ENCODE results near the gene BAIAP2. TPM values are rescaled to one million over a fixed set of nuclear protein-coding genes. Genes with fewer than 3 reads are reported as not detected.
A peak's percentile ranks its signal among the peaks of the same experiment; 100 is the strongest.

Gene BAIAP2
- total RNA-seq, 1 donor from 2014 or later = 119 TPM

DNA sequence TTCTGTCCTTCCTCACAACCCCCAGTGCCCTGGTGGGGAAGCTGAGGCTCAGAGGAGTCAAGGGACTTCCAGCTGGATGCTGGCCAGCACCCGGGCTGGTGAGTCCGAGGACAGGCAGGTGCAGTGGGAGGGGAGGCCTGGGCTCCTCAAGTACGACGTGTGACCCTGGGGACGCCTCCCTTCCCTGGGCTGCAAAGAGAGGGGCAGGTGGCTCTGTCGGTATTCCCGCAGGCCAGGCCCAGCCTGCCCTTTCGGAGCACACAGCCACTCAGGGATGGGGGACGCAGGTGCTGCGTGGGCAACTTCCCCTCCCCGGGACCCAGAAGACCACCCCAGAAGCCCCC is 97.2 kb downstream of the BAIAP2 start:
- DNase-seq (no peak), ATAC-seq (peak; percentile 26 to 33)
- Histone ChIP-seq H3K4me3 (peak overlapping the region; percentile 54), H3K9me3 (no peaks in the 10 kb centered on the region), H3K4me1 (peaks cover 10% of the 10 kb centered on the region), H3K27me3 (ENCODE audit: low read depth) (no peaks in the 10 kb centered on the region), H3K36me3 (no peaks in the 10 kb centered on the region), H3K27ac (peak overlapping the region; percentile 88)
- intact Hi-C loops (cut with DNase I) = no loop called here
- TF ChIP-seq, protein P1, sequence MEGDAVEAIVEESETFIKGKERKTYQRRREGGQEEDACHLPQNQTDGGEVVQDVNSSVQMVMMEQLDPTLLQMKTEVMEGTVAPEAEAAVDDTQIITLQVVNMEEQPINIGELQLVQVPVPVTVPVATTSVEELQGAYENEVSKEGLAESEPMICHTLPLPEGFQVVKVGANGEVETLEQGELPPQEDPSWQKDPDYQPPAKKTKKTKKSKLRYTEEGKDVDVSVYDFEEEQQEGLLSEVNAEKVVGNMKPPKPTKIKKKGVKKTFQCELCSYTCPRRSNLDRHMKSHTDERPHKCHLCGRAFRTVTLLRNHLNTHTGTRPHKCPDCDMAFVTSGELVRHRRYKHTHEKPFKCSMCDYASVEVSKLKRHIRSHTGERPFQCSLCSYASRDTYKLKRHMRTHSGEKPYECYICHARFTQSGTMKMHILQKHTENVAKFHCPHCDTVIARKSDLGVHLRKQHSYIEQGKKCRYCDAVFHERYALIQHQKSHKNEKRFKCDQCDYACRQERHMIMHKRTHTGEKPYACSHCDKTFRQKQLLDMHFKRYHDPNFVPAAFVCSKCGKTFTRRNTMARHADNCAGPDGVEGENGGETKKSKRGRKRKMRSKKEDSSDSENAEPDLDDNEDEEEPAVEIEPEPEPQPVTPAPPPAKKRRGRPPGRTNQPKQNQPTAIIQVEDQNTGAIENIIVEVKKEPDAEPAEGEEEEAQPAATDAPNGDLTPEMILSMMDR (IDR thresholded peaks at IDR 0.05) = no peak

- TF ChIP-seq, protein P1 (IDR thresholded peaks at IDR 0.05) = no peak
- no peaks in the 10 kb centered on the region for H3K36me3 ChIP-seq
- peak; percentile 82 for DNase-seq
- peak; percentile 36 to 63 for ATAC-seq
- intact Hi-C loops (cut with DNase I) = no loop called here
- no peaks in the 10 kb centered on the region for H3K9me3 ChIP-seq
- H3K4me1 ChIP-seq = peaks cover 10% of the 10 kb centered on the region
- no peaks in the 10 kb centered on the region for H3K27me3 ChIP-seq (ENCODE audit: low read depth)
- peak overlapping the region; percentile 88 for H3K27ac ChIP-seq
- peak overlapping the region; percentile 54 for H3K4me3 ChIP-seq
Observed at GRCh38 chr17:81132770-81133723, 98.1 kb downstream of the BAIAP2 start.

DNA sequence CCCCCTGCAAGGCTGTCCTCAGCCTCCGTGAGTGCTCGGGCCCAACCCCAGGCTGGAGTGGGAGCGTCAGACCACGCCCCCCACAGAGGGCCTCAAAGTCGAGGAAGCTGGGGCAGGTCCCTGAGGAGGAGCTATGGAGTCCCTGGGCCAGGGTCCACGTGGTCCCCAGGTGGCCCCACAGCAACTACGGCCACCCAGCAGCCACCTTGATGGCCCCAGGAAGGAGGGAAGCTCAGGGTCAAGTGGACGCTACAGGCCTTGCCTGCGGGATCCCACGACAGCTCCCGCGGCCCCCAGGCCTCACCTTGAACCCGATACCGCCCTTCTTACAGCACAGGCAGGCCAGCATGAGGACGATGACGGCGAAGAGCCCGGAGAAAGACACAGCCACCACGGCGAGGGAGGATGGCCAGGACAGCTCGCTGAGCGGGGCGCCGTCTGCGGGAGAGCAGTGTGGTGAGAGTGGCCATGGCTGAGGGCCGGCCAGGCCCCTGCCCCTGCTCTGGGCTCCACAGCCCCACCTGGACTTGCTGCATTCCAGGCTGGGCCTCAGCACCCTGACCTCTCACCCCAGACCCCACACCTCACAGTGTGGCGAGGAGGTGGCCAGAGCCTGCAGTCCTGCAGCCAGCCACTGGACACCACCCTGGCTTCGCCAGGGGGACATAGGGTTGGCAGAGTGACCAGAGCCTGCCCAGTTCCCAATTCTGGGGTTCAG is 99.3 kb downstream of the BAIAP2 start:
- no peak for DNase-seq
- intact Hi-C loops (cut with DNase I) = no loop called here
- ATAC-seq = no peak
- TF ChIP-seq, protein P1 (IDR thresholded peaks at IDR 0.05) = no peak
- Histone ChIP-seq H3K27me3 (ENCODE audit: low read depth) (no peaks in the 10 kb centered on the region), H3K4me1 (peaks cover 10% of the 10 kb centered on the region), H3K4me3 (no peak overlapping the region), H3K9me3 (no peaks in the 10 kb centered on the region), H3K36me3 (no peaks in the 10 kb centered on the region), H3K27ac (peak overlapping the region; percentile 88)

- no peak for ATAC-seq
- TF ChIP-seq, protein P1 (IDR thresholded peaks at IDR 0.05) = no peak
- Histone ChIP-seq H3K4me3 (no peak overlapping the region), H3K4me1 (peaks cover 10% of the 10 kb centered on the region), H3K36me3 (no peaks in the 10 kb centered on the region), H3K9me3 (no peaks in the 10 kb centered on the region), H3K27ac (no peak overlapping the region), H3K27me3 (ENCODE audit: low read depth) (no peaks in the 10 kb centered on the region)
- DNase-seq = peak; percentile 68
- intact Hi-C loops (cut with DNase I) = no loop called here
Observed at GRCh38 chr17:81135505-81136278, 100.7 kb downstream of the BAIAP2 start.

- DNase-seq (no peak), ATAC-seq (no peak)
- H3K27me3 ChIP-seq (ENCODE audit: low read depth) = no peaks in the 10 kb centered on the region
- TF ChIP-seq, protein P1 (IDR thresholded peaks at IDR 0.05) = no peak
- no peaks in the 10 kb centered on the region for H3K36me3 ChIP-seq
- peaks cover 10% of the 10 kb centered on the region for H3K4me1 ChIP-seq
- no peak overlapping the region for H3K4me3 ChIP-seq
- H3K9me3 ChIP-seq = no peaks in the 10 kb centered on the region
- intact Hi-C loops (cut with DNase I) = no loop called here
- H3K27ac ChIP-seq = no peak overlapping the region
Observed at GRCh38 chr17:81136366-81136765, 101.4 kb downstream of the BAIAP2 start.

All from lower lobe of right lung (tissue), 2 donors.